MM.1S (cell line): ENCODE measurements around the gene STX16.

ENCODE experiments used
- DNase-seq: peaks from one replicate; pipeline ENCODE4 v3.0.0-alpha.2; 2015
- H2AFZ ChIP-seq: fragments of 300-600 bp; sonication (generic); 2 replicates; pipeline ENCODE4 v1.6.0; 2016; ENCODE audit warnings: antibody characterized with exemption, low read length
- H3F3A ChIP-seq: fragments of 300-600 bp; sonication (generic); 2 replicates; pipeline ENCODE4 v1.6.1; 2016; ENCODE audit warnings: mild to moderate bottlenecking, antibody characterized with exemption, low read length, moderate library complexity, mixed read lengths; ENCODE audit not compliant: insufficient read depth
- H3K27ac ChIP-seq: fragments of 300-600 bp; sonication (generic); 2 replicates; pipeline ENCODE4 v1.5.1; 2016; ENCODE audit warnings: mild to moderate bottlenecking, low read length
- H3K27me3 ChIP-seq: fragments of 300-600 bp; sonication (generic); replicated peaks from 2 replicates; pipeline ENCODE4 v1.6.0; 2016; ENCODE audit warnings: low read length; ENCODE audit not compliant: insufficient read depth
- H3K36me3 ChIP-seq: fragments of 300-600 bp; sonication (generic); replicated peaks from 2 replicates; pipeline ENCODE4 v1.6.1; 2016; ENCODE audit warnings: mild to moderate bottlenecking, low read length, mixed read lengths; ENCODE audit not compliant: insufficient read depth
- H3K4me1 ChIP-seq: fragments of 300-600 bp; sonication (generic); 2 replicates; pipeline ENCODE4 v1.6.1; 2016; ENCODE audit warnings: low read length, mixed read lengths
- H3K4me2 ChIP-seq: fragments of 300-600 bp; sonication (generic); 2 replicates; pipeline ENCODE4 v1.6.0; 2016; ENCODE audit warnings: low read depth, low read length
- H3K4me3 ChIP-seq: fragments of 300-600 bp; sonication (generic); 2 replicates; pipeline ENCODE4 v1.5.1; 2016; ENCODE audit warnings: low read length, mixed read lengths
- H3K79me2 ChIP-seq: fragments of 300-600 bp; sonication (generic); 2 replicates; pipeline ENCODE4 v1.6.1; 2016; ENCODE audit warnings: mixed run types, low read length, mixed read lengths
- H3K9ac ChIP-seq: fragments of 300-600 bp; sonication (generic); 2 replicates; pipeline ENCODE4 v1.6.1; 2016; ENCODE audit warnings: low read length, mixed read lengths
- H3K9me2 ChIP-seq: fragments of 300-600 bp; sonication (generic); replicated peaks from 2 replicates; pipeline ENCODE4 v1.6.1; 2016; ENCODE audit warnings: mild to moderate bottlenecking, low read length, mixed read lengths; ENCODE audit not compliant: insufficient read depth
- H3K9me3 ChIP-seq: fragments of 300-600 bp; sonication (generic); replicated peaks from 2 replicates; pipeline ENCODE4 v1.6.1; 2016; ENCODE audit warnings: mild to moderate bottlenecking, low read length, mixed read lengths; ENCODE audit not compliant: insufficient read depth
- H4K20me1 ChIP-seq: fragments of 300-600 bp; sonication (generic); 2 replicates; pipeline ENCODE4 v1.6.1; 2016; ENCODE audit warnings: mild to moderate bottlenecking, low read length, moderate library complexity, mixed read lengths; ENCODE audit not compliant: insufficient read depth
- CTCF ChIP-seq: fragments of 300-600 bp; sonication (generic); IDR thresholded peaks from 2 replicates; pipeline ENCODE4 v1.5.1; 2016; ENCODE audit warnings: antibody characterized with exemption, low read length, mixed read lengths
- EZH2 ChIP-seq: fragments of 300-600 bp; sonication (generic); optimal IDR thresholded peaks from 2 replicates; pipeline ENCODE3; 2017; ENCODE audit warnings: low read depth, mild to moderate bottlenecking, antibody characterized with exemption, low read length, mixed read lengths
- EZH2phosphoT487 ChIP-seq: fragments of 300-600 bp; sonication (generic); IDR thresholded peaks from 2 replicates; pipeline ENCODE4 v1.6.1; 2018; ENCODE audit warnings: antibody characterized with exemption, low read length

Gene STX16

GRCh38 chr20:58699623-58700107 is 48.6 kb downstream of the STX16 start:
- Histone ChIP-seq H3K9ac (no peak overlapping the region), H4K20me1 (no peaks in the 10 kb centered on the region), H3K79me2 (no peaks in the 10 kb centered on the region), H2AFZ (no peak overlapping the region), H3F3A (no peaks in the 10 kb centered on the region), H3K27me3 (no peaks in the 10 kb centered on the region), H3K4me3 (no peak overlapping the region), H3K27ac (no peak overlapping the region), H3K4me2 (no peak overlapping the region), H3K9me2 (no peaks in the 10 kb centered on the region), H3K4me1 (no peaks in the 10 kb centered on the region), H3K9me3 (no peaks in the 10 kb centered on the region), H3K36me3 (no peaks in the 10 kb centered on the region)
- DNase-seq, result no peak
- TF ChIP-seq CTCF, result no peak
- no peak for TF ChIP-seq EZH2phosphoT487

- H3K36me3 ChIP-seq, result no peaks in the 10 kb centered on the region
- H3K27ac ChIP-seq, result no peak overlapping the region
- no peaks in the 10 kb centered on the region for H3K9me2 ChIP-seq
- H4K20me1 ChIP-seq, result no peaks in the 10 kb centered on the region
- H3K4me2 ChIP-seq, result no peak overlapping the region
- H3K4me1 ChIP-seq, result no peaks in the 10 kb centered on the region
- H3F3A ChIP-seq, result no peaks in the 10 kb centered on the region
- H2AFZ ChIP-seq, result no peak overlapping the region
- DNase-seq, result no peak
- no peaks in the 10 kb centered on the region for H3K27me3 ChIP-seq
- no peaks in the 10 kb centered on the region for H3K79me2 ChIP-seq
- no peak overlapping the region for H3K9ac ChIP-seq
- no peak for TF ChIP-seq CTCF
- TF ChIP-seq EZH2phosphoT487, result no peak
- TF ChIP-seq EZH2, result no peak
- no peaks in the 10 kb centered on the region for H3K9me3 ChIP-seq
- no peak overlapping the region for H3K4me3 ChIP-seq
Measured at GRCh38 chr20:58700121-58700821, 49.2 kb downstream of the STX16 start.

- no peaks in the 10 kb centered on the region for H3K9me3 ChIP-seq
- no peaks in the 10 kb centered on the region for H3K36me3 ChIP-seq
- TF ChIP-seq EZH2, result no peak
- TF ChIP-seq EZH2phosphoT487, result no peak
- TF ChIP-seq CTCF, result no peak
- H3K4me3 ChIP-seq, result no peak overlapping the region
- H2AFZ ChIP-seq, result no peak overlapping the region
- no peaks in the 10 kb centered on the region for H4K20me1 ChIP-seq
- no peaks in the 10 kb centered on the region for H3K9me2 ChIP-seq
- no peaks in the 10 kb centered on the region for H3K4me1 ChIP-seq
- no peak overlapping the region for H3K4me2 ChIP-seq
- H3F3A ChIP-seq, result no peaks in the 10 kb centered on the region
- no peaks in the 10 kb centered on the region for H3K27me3 ChIP-seq
- DNase-seq, result no peak
- H3K27ac ChIP-seq, result no peak overlapping the region
- H3K9ac ChIP-seq, result no peak overlapping the region
- no peaks in the 10 kb centered on the region for H3K79me2 ChIP-seq
Measured at GRCh38 chr20:58700823-58701222, 49.7 kb downstream of the STX16 start.
